Caco-2 (cell line): ENCODE results near the gene HOXB4. TPM values are rescaled to one million over a fixed set of nuclear protein-coding genes. Genes with fewer than 3 reads are reported as not detected.

ENCODE experiments used
- BruUV-seq: library from RNA; stranded (reverse); fragments of 400-500 nt; replicated peaks from 2 replicates; lab custom pipeline; 2021; lab: Mats Ljungman, UMichigan
- CTCF ChIA-PET: fragments of 300-600 bp; sonication (Branson Sonifier 250); formaldehyde crosslinking; loops from one replicate; lab custom pipeline; 2022; ENCODE audit warnings: antibody characterized with exemption; lab: Charles Lee
- POLR2A ChIA-PET: fragments of 300-600 bp; sonication (Branson Sonifier 250); formaldehyde crosslinking; loops from one replicate; lab custom pipeline; 2022; ENCODE audit warnings: antibody characterized with exemption; lab: Charles Lee
- DNase-seq, 2 experiments: peaks; one replicate each; pipeline versions ENCODE4 v3.0.0 to v3.0.0-alpha.2; 2020 to 2022
- H3K27me3 ChIP-seq: replicated peaks from 2 replicates; pipeline ENCODE4 v1.6.0; 2011; ENCODE audit warnings: low read length; ENCODE audit not compliant: control insufficient read depth, insufficient read depth
- H3K36me3 ChIP-seq: 2 replicates; pipeline ENCODE4 v1.5.1; 2011; ENCODE audit warnings: low read length; ENCODE audit not compliant: control insufficient read depth, insufficient read depth
- H3K4me1 ChIP-seq: fragments of 250-450 bp; sonication (Bioruptor Pico); 2 replicates; pipeline ENCODE4 v1.5.1; 2020; ENCODE audit warnings: mild to moderate bottlenecking
- H3K4me3 ChIP-seq: 2 replicates; pipeline ENCODE4 v1.5.1; 2011; ENCODE audit warnings: low read depth, mild to moderate bottlenecking, control low read depth, low read length
- H3K9me3 ChIP-seq: fragments of 250-450 bp; sonication (Bioruptor Pico); 2 replicates; pipeline ENCODE4 v1.5.1; 2020; ENCODE audit warnings: mild to moderate bottlenecking, moderate library complexity
- H3K27ac Mint-ChIP-seq: one replicate; pipeline ENCODE4 v1.8.0; 2022; ENCODE audit warnings: mixed read lengths; ENCODE audit not compliant: unreplicated experiment
- H3K27me3 Mint-ChIP-seq: one replicate; pipeline ENCODE4 v1.8.0; 2022; ENCODE audit warnings: mixed read lengths; ENCODE audit not compliant: insufficient read depth, unreplicated experiment
- H3K36me3 Mint-ChIP-seq: one replicate; pipeline ENCODE4 v1.8.0; 2022; ENCODE audit warnings: mild to moderate bottlenecking, mixed read lengths; ENCODE audit not compliant: insufficient read depth, unreplicated experiment
- H3K4me1 Mint-ChIP-seq: one replicate; pipeline ENCODE4 v1.8.0; 2022; ENCODE audit warnings: low read depth, mixed read lengths; ENCODE audit not compliant: unreplicated experiment
- H3K4me3 Mint-ChIP-seq: one replicate; pipeline ENCODE4 v1.8.0; 2022; ENCODE audit warnings: mild to moderate bottlenecking, moderate library complexity, mixed read lengths; ENCODE audit not compliant: unreplicated experiment
- H3K9me3 Mint-ChIP-seq: one replicate; pipeline ENCODE4 v1.8.0; 2022; ENCODE audit warnings: mixed read lengths; ENCODE audit not compliant: unreplicated experiment
- CTCF ChIP-seq, 2 experiments: fragments of 200-600 bp in 1 of 2; IDR thresholded peaks; 1 replicate in 1 of 2; 2 replicates in 1 of 2; pipeline versions ENCODE4 v1.5.1 to v1.8.0; 2011 to 2022; ENCODE audit warnings: antibody characterized with exemption in 1 of 2, control low read depth in 1 of 2, inconsistent platforms in 1 of 2, low read depth in 1 of 2, low read length in 1 of 2, mild to moderate bottlenecking in 1 of 2, moderate library complexity in 1 of 2; ENCODE audit not compliant: insufficient read depth in 1 of 2, severe bottlenecking in 1 of 2, unreplicated experiment in 1 of 2
- intact Hi-C: fragments of 100-400 bp; cut with micrococcal nuclease; formaldehyde crosslinking; loops from one replicate; pipeline ENCODE4 v1.10.0; 2022; ENCODE audit not compliant: unreplicated experiment
- total RNA-seq: library from RNA; stranded (reverse); gene quantifications from 2 replicates; pipeline ENCODE4 v1.2.3, GENCODE V29; 2022

The HOXB4 gene
- total RNA-seq, 1 experiment from 2014 or later = 3.4 TPM

GRCh38 chr17:48526608-48527546 is 51.3 kb downstream of the HOXB4 start:
- BruUV-seq = no TSS peak
- H3K27me3 Mint-ChIP-seq = no peaks in the 10 kb centered on the region
- H3K9me3 Mint-ChIP-seq = no peaks in the 10 kb centered on the region

More at GRCh38 chr17:48526608-48527546, 51.3 kb downstream of the HOXB4 start:
- TF ChIP-seq CTCF (IDR thresholded peaks at IDR 0.05; ENCODE audit: insufficient read depth in 1 of 2, low read depth in 1 of 2, low read length in 1 of 2, severe bottlenecking in 1 of 2, unreplicated experiment in 1 of 2) = no peak
- H3K27me3 ChIP-seq = no peaks in the 10 kb centered on the region
- Mint-ChIP-seq H3K4me3 (no peak overlapping the region), H3K36me3 (no peaks in the 10 kb centered on the region), H3K4me1 (peaks cover 10% of the 10 kb centered on the region), H3K27ac (no peak overlapping the region)
- POLR2A ChIA-PET = no interaction called here
- H3K36me3 ChIP-seq = no peaks in the 10 kb centered on the region
- intact Hi-C loops = no loop called here
- H3K4me3 ChIP-seq = no peak overlapping the region
- peaks cover 25% of the 10 kb centered on the region for H3K4me1 ChIP-seq
- DNase-seq = no peak
- CTCF ChIA-PET = no interaction called here
- H3K9me3 ChIP-seq = no peaks in the 10 kb centered on the region

Other genes with a start within 250 kb of the HOXB4 start
- gene SKAP1, start 148.1 kb downstream of the HOXB4 start, total RNA-seq = 0.70 and 1.5 TPM in 2 replicates
- gene HOXB1, start 47.3 kb downstream of the HOXB4 start, total RNA-seq = not detected in 2 replicates
- gene HOXB2, start 33.2 kb downstream of the HOXB4 start, total RNA-seq = 0.65 and 1.1 TPM in 2 replicates
- gene HOXB3, start 11.9 kb upstream of the HOXB4 start, total RNA-seq = 7.2 and 10.1 TPM in 2 replicates
- gene HOXB5, start 15.4 kb upstream of the HOXB4 start, total RNA-seq = not detected in 2 replicates
- 1.8 and 1.9 TPM in 2 replicates for gene HOXB6, start 26.6 kb upstream of the HOXB4 start, total RNA-seq
- gene HOXB7, start 32.7 kb upstream of the HOXB4 start, total RNA-seq = 23.7 and 28.2 TPM in 2 replicates
- gene HOXB8, start 36.9 kb upstream of the HOXB4 start, total RNA-seq = 0.39 and 1.2 TPM in 2 replicates
- 4.5 and 5.4 TPM in 2 replicates for gene HOXB9, start 48.0 kb upstream of the HOXB4 start, total RNA-seq
- gene PRAC1, start 144.2 kb upstream of the HOXB4 start, total RNA-seq = not detected in 2 replicates
- gene PRAC2, start 144.8 kb upstream of the HOXB4 start, total RNA-seq = not detected in 2 replicates
- 4.3 and 5.5 TPM in 2 replicates for gene HOXB13, start 150.4 kb upstream of the HOXB4 start, total RNA-seq
- 0.16 and 0.81 TPM in 2 replicates for gene TTLL6, start 238.9 kb upstream of the HOXB4 start, total RNA-seq